HAP-1 (cell line): ENCODE data around the gene PGGHG.
"Not testable (repeated sequence)": the region's sequence is repeated elsewhere in the genome, so short reads cannot be mapped to it uniquely, and the experiment has no call there.

Source experiments
- DNase-seq, 2 experiments: peaks; one replicate each; pipeline ENCODE4 v3.0.0-alpha.2; 2016 to 2020; ENCODE audit warnings: low spot score in 2 of 2
- H3K27me3 ChIP-seq: fragments of 250-450 bp; sonication (Bioruptor Pico); 2 replicates; pipeline ENCODE4 v1.5.1; 2020; ENCODE audit warnings: low read depth, mild to moderate bottlenecking, moderate library complexity
- H3K36me3 ChIP-seq: fragments of 250-450 bp; sonication (Bioruptor Pico); replicated peaks from 2 replicates; pipeline ENCODE4 v1.5.1; 2020; ENCODE audit warnings: mild to moderate bottlenecking
- H3K4me1 ChIP-seq: fragments of 250-450 bp; sonication (Bioruptor Pico); 2 replicates; pipeline ENCODE4 v1.5.1; 2020; ENCODE audit warnings: mild to moderate bottlenecking
- H3K4me3 ChIP-seq: fragments of 250-450 bp; sonication (Bioruptor Pico); 2 replicates; pipeline ENCODE4 v1.5.1; 2020; ENCODE audit warnings: mild to moderate bottlenecking, moderate library complexity
- H3K9me3 ChIP-seq: fragments of 250-450 bp; sonication (Bioruptor Pico); 2 replicates; pipeline ENCODE4 v1.5.1; 2020; ENCODE audit warnings: mild to moderate bottlenecking, moderate library complexity
- in situ Hi-C: fragments of 300-500 bp; cut with MboI; formaldehyde crosslinking; loops from 3 replicates; pipeline ENCODE4 v1.14.3; 2020; ENCODE audit warnings: low sequenced_read_pairs, inconsistent platforms, mixed read lengths

PGGHG gene

DNA sequence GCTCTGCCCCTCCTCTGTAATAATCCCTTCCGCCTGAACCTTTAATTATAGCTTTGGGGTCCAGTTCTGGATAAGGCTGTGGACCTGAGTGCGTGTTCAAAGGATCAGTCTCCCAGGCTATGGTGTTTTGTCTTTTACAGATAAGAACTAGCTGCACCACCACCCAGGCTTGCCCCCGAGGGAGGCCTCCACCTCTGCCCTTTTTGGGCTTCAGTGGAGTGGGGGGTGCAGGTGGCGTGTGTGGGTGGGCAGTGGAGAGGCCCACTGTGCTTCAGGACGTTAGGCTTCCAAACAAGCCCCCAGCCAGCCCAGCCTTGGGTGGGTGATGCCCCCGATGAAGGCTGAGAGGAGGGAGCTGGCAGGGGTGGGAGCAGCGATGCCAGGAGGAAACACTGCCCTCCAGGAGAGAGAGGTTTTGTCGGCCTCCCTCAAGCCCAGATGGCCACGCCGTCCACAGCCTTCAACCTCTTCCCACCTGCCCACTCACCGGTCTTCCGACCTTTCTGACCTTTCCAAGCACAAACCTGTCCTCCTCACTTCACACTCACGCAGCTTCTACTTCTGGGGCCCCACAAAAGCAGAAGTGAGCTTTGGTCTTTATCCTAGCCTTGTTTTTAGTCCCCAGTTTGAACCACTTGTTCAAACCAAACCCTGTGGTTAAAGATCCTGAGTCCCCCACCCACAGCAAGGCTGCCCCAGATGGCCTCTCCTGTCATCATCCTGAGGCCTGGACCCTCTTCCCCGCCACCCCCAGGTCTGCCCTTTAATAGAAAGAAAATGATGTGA, 31.8 kb upstream of the PGGHG start:
- Histone ChIP-seq H3K9me3 (no peaks in the 10 kb centered on the region), H3K27me3 (no peaks in the 10 kb centered on the region), H3K4me1 (peaks cover 8% of the 10 kb centered on the region; the same call in 1 of the 2 replicates), H3K36me3 (peaks cover 19% of the 10 kb centered on the region), H3K4me3 (no peak overlapping the region)
- in situ Hi-C loops: loop anchor here (10.0 kb wide), 1 partner anchor 108 kb away; the partner anchor contains the start of gene B4GALNT4
- no peak for DNase-seq

DNA sequence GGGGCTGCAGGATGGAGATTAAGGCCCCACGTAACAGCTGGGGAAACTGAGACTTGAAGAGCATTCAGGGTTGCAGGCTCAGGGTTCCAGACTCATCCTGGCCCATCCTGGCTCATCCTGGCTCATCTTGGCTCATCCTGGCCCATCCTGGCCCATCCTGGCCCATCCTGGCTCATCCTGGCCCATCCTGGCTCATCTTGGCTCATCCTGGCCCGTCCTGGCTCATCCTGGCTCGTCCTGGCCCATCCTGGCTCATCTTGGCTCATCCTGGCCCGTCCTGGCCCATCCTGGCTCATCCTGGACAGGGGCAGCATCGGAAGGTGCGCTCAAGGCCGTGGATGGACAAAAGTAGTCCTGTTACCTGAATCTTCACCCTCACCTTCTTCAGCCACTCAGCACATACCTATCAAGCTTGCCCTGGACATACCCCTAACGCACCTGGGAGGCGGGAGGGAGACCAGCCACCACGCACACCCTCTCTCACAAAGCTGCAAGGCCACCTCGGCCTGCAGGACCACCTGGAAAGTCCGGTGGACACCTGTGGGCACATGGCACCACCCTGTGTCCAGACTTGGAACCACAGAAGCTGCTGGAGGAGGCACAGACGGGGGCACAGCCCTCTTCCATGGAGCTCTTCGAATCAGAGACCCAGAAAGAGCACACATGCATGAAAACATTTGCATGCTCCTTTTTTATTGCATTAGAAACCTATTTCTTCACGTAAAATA, 31.0 kb upstream of the PGGHG start:
- H3K9me3 ChIP-seq: no peaks in the 10 kb centered on the region
- no peak overlapping the region for H3K4me3 ChIP-seq
- in situ Hi-C loops: loop anchor here (10.0 kb wide), 1 partner anchor 107 kb away; the partner anchor contains the start of gene B4GALNT4
- no peaks in the 10 kb centered on the region for H3K27me3 ChIP-seq
- peaks cover 8% of the 10 kb centered on the region; the same call in 1 of the 2 replicates for H3K4me1 ChIP-seq
- DNase-seq: no peak
- peaks cover 11% of the 10 kb centered on the region for H3K36me3 ChIP-seq

DNA sequence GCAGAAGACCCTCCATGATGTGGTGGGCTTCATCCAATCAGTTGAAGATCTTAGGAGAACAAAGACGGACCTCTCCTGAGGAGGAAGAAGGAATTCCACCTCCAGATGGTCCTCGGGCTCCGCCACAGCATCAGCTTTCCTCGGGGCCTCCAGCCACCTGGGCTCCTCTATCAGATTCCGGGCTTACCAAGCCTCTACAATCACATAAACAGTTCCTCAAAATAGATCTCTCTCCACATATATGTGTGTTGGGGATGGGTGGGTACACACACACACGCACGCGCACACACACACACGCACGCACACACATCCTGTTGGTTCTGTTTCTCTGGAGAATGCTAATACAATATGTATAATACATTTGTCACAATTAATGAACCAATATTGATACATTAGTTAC, 29.5 kb upstream of the PGGHG start:
- in situ Hi-C loops: loop anchor here (10.0 kb wide), 1 partner anchor 105 kb away; the partner anchor contains the start of gene B4GALNT4
- Histone ChIP-seq H3K27me3 (no peaks in the 10 kb centered on the region), H3K4me1 (peaks cover 8% of the 10 kb centered on the region; the same call in 1 of the 2 replicates), H3K36me3 (no peaks in the 10 kb centered on the region), H3K4me3 (no peak overlapping the region), H3K9me3 (no peaks in the 10 kb centered on the region)
- no peak for DNase-seq

DNA sequence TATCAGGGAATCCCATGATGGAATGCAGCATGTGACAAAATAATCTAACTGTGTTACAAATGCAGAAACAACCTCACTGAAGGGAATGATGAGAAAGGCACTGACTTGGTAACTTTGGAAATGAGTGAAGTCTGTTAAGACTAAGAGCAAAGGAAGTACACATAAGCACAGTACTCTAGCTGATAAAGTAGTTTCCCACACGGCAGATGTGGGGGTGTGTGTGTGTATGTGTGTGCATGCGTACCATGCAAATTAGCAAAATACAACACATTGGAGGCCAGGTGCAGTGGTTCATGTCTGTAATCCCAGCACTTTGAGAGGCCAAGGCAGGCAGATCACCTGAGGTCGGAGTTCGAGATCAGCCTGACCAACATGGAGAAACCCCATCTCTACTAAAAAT, 27.3 kb upstream of the PGGHG start:
- no peaks in the 10 kb centered on the region for H3K36me3 ChIP-seq
- DNase-seq: no peak
- H3K4me3 ChIP-seq: no peak overlapping the region
- no peaks in the 10 kb centered on the region for H3K9me3 ChIP-seq
- in situ Hi-C loops: no loop called here
- H3K27me3 ChIP-seq: no peaks in the 10 kb centered on the region
- no peaks in the 10 kb centered on the region for H3K4me1 ChIP-seq

DNA sequence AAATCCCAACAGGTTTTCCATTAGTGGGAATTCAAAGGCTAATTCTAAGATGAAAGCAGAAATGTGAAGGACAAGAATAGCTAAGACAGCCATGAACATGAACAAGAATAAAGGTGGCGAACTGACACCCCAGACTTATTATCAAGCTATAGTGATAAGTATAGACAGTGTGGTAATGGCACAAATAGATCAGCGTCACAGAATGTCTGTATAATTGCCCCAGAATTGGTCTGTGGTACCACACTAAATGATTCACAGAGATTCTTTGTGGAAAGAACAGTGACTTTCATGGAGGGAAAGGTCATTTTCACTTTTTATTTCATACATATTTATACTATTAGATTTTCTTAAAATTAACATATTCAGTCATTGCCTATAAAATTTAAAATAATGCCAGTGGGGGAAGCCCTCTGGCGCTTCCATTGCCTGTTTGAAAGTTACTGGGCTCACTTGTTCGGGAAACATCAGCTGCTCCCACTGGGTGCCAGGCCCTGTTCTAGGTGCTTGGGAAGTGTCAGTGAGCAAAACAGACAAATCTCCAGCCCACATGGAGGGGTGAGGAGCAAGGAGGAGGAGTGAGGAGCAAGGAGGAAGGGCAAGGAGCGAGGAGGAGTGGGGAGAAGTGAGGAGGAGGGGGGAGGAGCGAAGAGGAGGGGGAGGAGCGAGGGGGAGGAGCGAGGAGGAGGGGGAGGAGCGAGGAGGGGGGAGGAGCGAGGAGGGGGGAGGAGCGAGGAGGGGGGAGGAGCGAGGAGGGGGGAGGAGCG, 22.1 kb upstream of the PGGHG start:
- Histone ChIP-seq H3K9me3 (peaks cover 4% of the 10 kb centered on the region; the same call in 1 of the 2 replicates), H3K4me1 (peaks cover 16% of the 10 kb centered on the region), H3K36me3 (no peaks in the 10 kb centered on the region), H3K4me3 (no peak overlapping the region), H3K27me3 (no peaks in the 10 kb centered on the region)
- in situ Hi-C loops: no loop called here
- no peak for DNase-seq

GRCh38 chr11:267491-267994, 21.4 kb upstream of the PGGHG start:
- Histone ChIP-seq H3K27me3 (no peaks in the 10 kb centered on the region), H3K4me1 (peaks cover 16% of the 10 kb centered on the region), H3K36me3 (no peaks in the 10 kb centered on the region), H3K4me3 (no peak overlapping the region), H3K9me3 (peaks cover 4% of the 10 kb centered on the region; the same call in 1 of the 2 replicates)
- in situ Hi-C loops: no loop called here
- peak in 1 of 2 experiments; percentile 62 for DNase-seq

DNA sequence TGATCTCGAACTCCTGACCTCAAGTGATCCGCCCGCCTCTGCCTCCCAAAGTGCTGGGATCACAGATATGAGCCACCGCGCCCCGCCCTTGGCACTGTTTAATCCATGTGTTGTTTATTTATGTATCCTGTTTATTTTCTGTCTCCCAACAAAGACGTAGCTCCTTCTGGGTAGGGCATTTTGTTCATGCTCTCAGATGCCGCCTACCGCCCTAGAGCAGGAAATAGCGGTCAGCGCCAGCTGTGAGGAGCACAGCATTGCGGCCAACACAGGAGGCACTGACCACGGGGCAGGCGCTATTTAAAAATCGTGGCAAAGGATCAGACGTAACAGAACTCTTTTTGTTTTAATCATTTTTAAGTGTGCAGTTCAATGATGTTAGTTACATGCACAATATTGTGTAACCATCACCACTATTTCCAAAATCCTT, 20.2 kb upstream of the PGGHG start:
- H3K9me3 ChIP-seq, H3K36me3 ChIP-seq, H3K27me3 ChIP-seq, in situ Hi-C loops, H3K4me3 ChIP-seq: not testable (repeated sequence)
- peak; percentile 42 to 57 for DNase-seq
- H3K4me1 ChIP-seq: peaks cover 16% of the 10 kb centered on the region

GRCh38 chr11:269146-269890, 19.6 kb upstream of the PGGHG start:
- H3K4me1 ChIP-seq: peaks cover 16% of the 10 kb centered on the region
- H3K4me3 ChIP-seq: no peak overlapping the region
- peaks cover 4% of the 10 kb centered on the region; the same call in 1 of the 2 replicates for H3K9me3 ChIP-seq
- H3K36me3 ChIP-seq: no peaks in the 10 kb centered on the region
- in situ Hi-C loops: no loop called here
- DNase-seq: peak; percentile 17 to 43
- no peaks in the 10 kb centered on the region for H3K27me3 ChIP-seq

GRCh38 chr11:270451-271318, 18.2 kb upstream of the PGGHG start:
- no peaks in the 10 kb centered on the region for H3K36me3 ChIP-seq
- DNase-seq: no peak

GRCh38 chr11:271319-271715, 17.6 kb upstream of the PGGHG start:
- peaks cover 16% of the 10 kb centered on the region for H3K4me1 ChIP-seq

More at GRCh38 chr11:270451-271318, 18.2 kb upstream of the PGGHG start:
- peaks cover 4% of the 10 kb centered on the region; the same call in 1 of the 2 replicates for H3K9me3 ChIP-seq
- H3K27me3 ChIP-seq: no peaks in the 10 kb centered on the region
- in situ Hi-C loops: no loop called here
- peaks cover 16% of the 10 kb centered on the region for H3K4me1 ChIP-seq
- no peak overlapping the region for H3K4me3 ChIP-seq

DNA sequence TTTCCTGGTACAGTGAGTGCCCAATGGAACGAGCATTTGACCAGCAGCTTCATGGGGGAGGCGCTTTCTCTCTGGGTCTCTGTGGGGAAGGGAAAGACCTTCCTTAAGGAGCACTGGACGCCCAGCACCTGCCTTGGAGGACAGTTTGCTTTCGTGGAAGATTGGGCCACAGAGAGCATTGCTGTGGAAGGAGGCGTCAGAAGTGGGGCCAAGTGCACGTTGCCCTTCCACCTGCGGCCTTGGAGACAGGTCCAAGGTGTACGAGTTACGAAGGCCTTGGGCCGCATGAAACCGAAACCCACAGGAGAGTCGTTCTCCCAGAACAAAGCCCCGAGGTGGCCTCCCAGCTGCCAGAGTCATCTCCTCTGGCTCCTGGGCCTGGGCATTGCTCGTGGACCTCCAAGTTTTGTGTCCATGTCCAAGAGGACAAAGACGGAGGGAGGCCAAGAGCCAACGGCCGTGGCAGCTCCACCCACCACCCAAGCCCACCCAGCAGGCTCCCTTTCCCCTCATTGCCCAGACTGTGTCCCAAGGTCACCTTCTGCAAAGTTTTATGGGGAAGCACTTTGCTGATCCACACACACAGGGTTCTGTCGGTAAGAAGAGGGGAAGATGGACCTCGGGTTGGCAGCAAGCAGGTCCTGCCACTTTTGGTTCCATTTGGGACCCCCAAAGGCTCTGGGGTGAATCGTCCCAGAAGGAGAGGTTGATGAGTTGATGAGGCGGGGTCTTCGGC, 16.6 kb upstream of the PGGHG start:
- in situ Hi-C loops: no loop called here
- H3K4me3 ChIP-seq: no peak overlapping the region

More at GRCh38 chr11:271319-271715, 17.6 kb upstream of the PGGHG start:
- Histone ChIP-seq H3K9me3 (peaks cover 7% of the 10 kb centered on the region), H3K36me3 (no peaks in the 10 kb centered on the region), H3K4me3 (no peak overlapping the region), H3K27me3 (no peaks in the 10 kb centered on the region)
- DNase-seq: no peak
- in situ Hi-C loops: no loop called here

GRCh38 chr11:272931-273198, 16.1 kb upstream of the PGGHG start:
- H3K4me3 ChIP-seq: no peak overlapping the region
- in situ Hi-C loops: no loop called here

More for the DNA sequence above, 16.6 kb upstream of the PGGHG start:
- DNase-seq: no peak
- H3K36me3 ChIP-seq: no peaks in the 10 kb centered on the region
- no peaks in the 10 kb centered on the region for H3K27me3 ChIP-seq
- H3K4me1 ChIP-seq: peaks cover 16% of the 10 kb centered on the region
- peaks cover 5% of the 10 kb centered on the region; the same call in 1 of the 2 replicates for H3K9me3 ChIP-seq

More at GRCh38 chr11:272931-273198, 16.1 kb upstream of the PGGHG start:
- no peaks in the 10 kb centered on the region for H3K36me3 ChIP-seq
- peaks cover 13% of the 10 kb centered on the region for H3K4me1 ChIP-seq
- H3K9me3 ChIP-seq: peaks cover 5% of the 10 kb centered on the region; the same call in 1 of the 2 replicates
- no peaks in the 10 kb centered on the region for H3K27me3 ChIP-seq
- DNase-seq: no peak
